ENCODE measurements around the gene SH3BGR. TPM values are rescaled to one million over a fixed set of nuclear protein-coding genes. Genes with fewer than 3 reads are reported as not detected.

The SH3BGR gene
- total and polyA plus RNA-seq, 2 donors (not counting 3 experiments of a cell fraction or from before 2014, with no cell fraction given), result 1.1 TPM; not detected in 1

DNA sequence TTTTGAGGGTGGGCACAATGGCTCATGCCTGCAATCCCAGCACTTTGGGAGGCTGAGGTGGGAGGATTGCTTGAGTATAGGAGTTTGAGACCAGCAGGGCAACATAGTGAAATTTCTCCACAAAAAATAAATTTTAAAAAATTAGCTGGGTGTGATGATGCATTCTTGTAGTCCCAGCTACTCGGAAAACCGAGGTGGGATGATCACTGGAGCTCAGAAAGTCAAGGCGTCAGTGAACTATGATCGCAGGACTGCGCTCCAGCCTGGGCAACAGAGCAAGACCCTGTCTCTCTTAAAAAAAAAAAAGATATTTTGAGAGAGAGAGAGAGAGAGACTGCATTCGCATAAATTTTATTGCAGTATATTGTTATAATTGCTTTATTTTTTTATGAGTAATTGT, 85.1 kb downstream of the SH3BGR start:
- Histone ChIP-seq H3K9me3 (replicated peaks; ENCODE audit: control insufficient read depth, insufficient read depth, low read length) (no peaks in the 10 kb centered on the region), H3K4me3 (replicated peaks in 1 of 3; ENCODE audit: insufficient read depth in 1 of 3, low read depth in 1 of 3, low read length in 3 of 3) (no peak overlapping the region), H3K27me3 (ENCODE audit: control insufficient read depth in 2 of 2, insufficient read depth in 2 of 2, low read length in 2 of 2) (no peaks in the 10 kb centered on the region), H3K36me3 (ENCODE audit: control insufficient read depth in 2 of 2, extremely low read depth in 1 of 2, insufficient read depth in 2 of 2, low read length in 2 of 2) (no peaks in the 10 kb centered on the region), H2AFZ (ENCODE audit: low read depth, low read length) (no peak overlapping the region), H3K79me2 (ENCODE audit: control insufficient read depth, insufficient read depth, low read length) (no peaks in the 10 kb centered on the region), H3K27ac (ENCODE audit: insufficient read depth, low read depth, low read length) (no peak overlapping the region), H3K9me1 (replicated peaks; ENCODE audit: control insufficient read depth, extremely low read depth, insufficient read depth, low read length) (no peaks in the 10 kb centered on the region), H3K4me1 (ENCODE audit: control insufficient read depth, extremely low read depth, insufficient read depth, low read length) (no peaks in the 10 kb centered on the region), H3K4me2 (ENCODE audit: insufficient read depth, low read length) (no peak overlapping the region), H3K9ac (replicated peaks; ENCODE audit: extremely low read depth, insufficient read depth, low read length) (no peak overlapping the region), H4K20me1 (replicated peaks; ENCODE audit: control insufficient read depth, extremely low read depth, insufficient read depth, low read length) (no peaks in the 10 kb centered on the region)
- CTCF ChIA-PET, result no interaction called here
- no peak for TF ChIP-seq GATA2 (IDR thresholded peaks at IDR 0.05; ENCODE audit: insufficient read depth, insufficient read length, low read depth, low read length)
- no peak for TF ChIP-seq POLR2A (IDR thresholded peaks at IDR 0.05; ENCODE audit: low read depth, low read length)
- TF ChIP-seq MYC (IDR thresholded peaks at IDR 0.05; ENCODE audit: low read depth, low read length), result no peak
- TF ChIP-seq, protein P1, sequence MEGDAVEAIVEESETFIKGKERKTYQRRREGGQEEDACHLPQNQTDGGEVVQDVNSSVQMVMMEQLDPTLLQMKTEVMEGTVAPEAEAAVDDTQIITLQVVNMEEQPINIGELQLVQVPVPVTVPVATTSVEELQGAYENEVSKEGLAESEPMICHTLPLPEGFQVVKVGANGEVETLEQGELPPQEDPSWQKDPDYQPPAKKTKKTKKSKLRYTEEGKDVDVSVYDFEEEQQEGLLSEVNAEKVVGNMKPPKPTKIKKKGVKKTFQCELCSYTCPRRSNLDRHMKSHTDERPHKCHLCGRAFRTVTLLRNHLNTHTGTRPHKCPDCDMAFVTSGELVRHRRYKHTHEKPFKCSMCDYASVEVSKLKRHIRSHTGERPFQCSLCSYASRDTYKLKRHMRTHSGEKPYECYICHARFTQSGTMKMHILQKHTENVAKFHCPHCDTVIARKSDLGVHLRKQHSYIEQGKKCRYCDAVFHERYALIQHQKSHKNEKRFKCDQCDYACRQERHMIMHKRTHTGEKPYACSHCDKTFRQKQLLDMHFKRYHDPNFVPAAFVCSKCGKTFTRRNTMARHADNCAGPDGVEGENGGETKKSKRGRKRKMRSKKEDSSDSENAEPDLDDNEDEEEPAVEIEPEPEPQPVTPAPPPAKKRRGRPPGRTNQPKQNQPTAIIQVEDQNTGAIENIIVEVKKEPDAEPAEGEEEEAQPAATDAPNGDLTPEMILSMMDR (IDR thresholded peaks at IDR 0.05; ENCODE audit: extremely low read depth in 1 of 2, insufficient read depth in 1 of 2, low read depth in 1 of 2, low read length in 2 of 2), result no peak
- no peak for TF ChIP-seq JUN (IDR thresholded peaks at IDR 0.05; ENCODE audit: borderline replicate concordance, insufficient read depth, insufficient read length, low read depth)
- TF ChIP-seq FOS (IDR thresholded peaks at IDR 0.05; ENCODE audit: borderline replicate concordance, insufficient read depth, low read length), result no peak
- no peak for TF ChIP-seq EZH2 (IDR thresholded peaks at IDR 0.05; ENCODE audit: borderline replicate concordance, low read depth, low read length, severe bottlenecking)
- TF ChIP-seq MAX (IDR thresholded peaks at IDR 0.05; ENCODE audit: insufficient read depth, insufficient read length), result no peak
- no peak for TF ChIP-seq POLR2AphosphoS5 (IDR thresholded peaks at IDR 0.05; ENCODE audit: insufficient read depth, low read depth, low read length)
- no TSS peak for BruUV-seq (replicated peaks)
- DNase-seq (ENCODE audit: low read depth, low spot score) (no peak), FAIRE-seq (no peak)
- dilution Hi-C loops (cut with MboI; ENCODE audit: extremely low pct_ligation_motif_present, low sequenced_read_pairs), result no loop called here
- intact Hi-C loops (cut with micrococcal nuclease), result no loop called here
- POLR2A ChIA-PET, result no interaction called here

Measured in endothelial cell of umbilical vein (primary cell).